ENCODE measurements around the gene BCCIP. TPM values are rescaled to one million over a fixed set of nuclear protein-coding genes. Genes with fewer than 3 reads are reported as not detected.

BCCIP gene
- 76.5 and 122 TPM in 2 replicates for total RNA-seq (ENCODE audit: low replicate concordance)

DNA sequence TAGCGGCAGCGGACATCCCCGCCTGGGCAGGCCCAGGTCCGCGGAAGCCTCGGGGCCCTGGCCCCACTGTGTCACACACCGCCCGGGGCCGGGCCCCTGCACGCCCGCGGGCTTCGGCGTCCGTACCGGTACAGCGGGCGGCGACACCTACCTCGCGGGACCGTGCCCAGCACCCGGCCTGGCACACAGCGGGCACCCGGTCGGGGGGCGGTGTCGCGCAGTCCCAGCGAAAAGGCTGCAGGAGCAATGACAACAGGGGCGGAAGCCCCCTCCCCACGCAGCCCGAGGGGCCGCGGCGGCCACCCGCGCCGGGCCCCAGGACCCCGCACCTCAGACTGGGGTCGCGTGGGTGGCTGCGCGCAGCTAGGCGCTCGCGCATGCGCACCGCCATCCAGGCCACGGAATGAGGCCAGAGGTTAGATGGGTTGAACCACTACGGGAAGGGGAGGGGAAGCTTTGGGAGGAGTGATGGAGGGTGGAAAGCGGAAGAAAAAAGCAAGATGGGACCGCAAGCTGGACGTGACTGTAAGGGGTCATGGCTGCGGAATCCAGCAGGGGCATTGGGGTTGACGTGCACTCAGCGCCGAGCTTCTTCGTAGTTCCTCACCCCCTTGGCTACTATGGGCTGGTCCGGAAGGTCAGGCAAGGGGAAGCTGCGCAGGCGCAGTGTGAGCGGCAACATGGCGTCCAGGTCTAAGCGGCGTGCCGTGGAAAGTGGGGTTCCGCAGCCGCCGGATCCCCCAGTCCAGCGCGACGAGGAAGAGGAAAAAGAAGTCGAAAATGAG is at the start of gene BCCIP, which contains the start of gene UROS:
Gene BCCIP (plus strand): TSS at position 669 of the 785 bp plus-strand sequence. CDS start 12 bp downstream, at position 681.
Gene UROS (minus strand): TSS at position 381 of the 785 bp plus-strand sequence. CDS start 6,759 bp downstream, outside the sequence.
- H3K9me3 ChIP-seq (ENCODE audit: low read depth): no peaks in the 10 kb centered on the region
- peaks cover 10% of the 10 kb centered on the region for H3K36me3 ChIP-seq
- H3K27me3 ChIP-seq: no peaks in the 10 kb centered on the region
- H3K79me2 ChIP-seq (ENCODE audit: low read depth): peaks cover 59% of the 10 kb centered on the region
- no peaks in the 10 kb centered on the region for H3F3A ChIP-seq (ENCODE audit: low read depth)
- peaks cover 21% of the 10 kb centered on the region for H4K20me1 ChIP-seq (ENCODE audit: low read depth)
- DNase-seq (ENCODE audit: low spot score): peak; percentile 97
- H3K27ac ChIP-seq: peak within 1 kb of the TSS; percentile 99
- Mint-ChIP-seq H3K4me3 (peak within 1 kb of the TSS; percentile 91), H3K36me3 (peaks cover 2% of the 10 kb centered on the region), H3K27ac (no peak within 1 kb of the TSS), H3K4me1 (peaks cover 8% of the 10 kb centered on the region), H3K9me3 (no peaks in the 10 kb centered on the region), H3K27me3 (ENCODE audit: insufficient read depth, low read depth) (no peaks in the 10 kb centered on the region)
- H3K9ac ChIP-seq: peak within 1 kb of the TSS; percentile 98
- H3K4me2 ChIP-seq: peak within 1 kb of the TSS; percentile 91
- TF ChIP-seq EZH2phosphoT487 (IDR thresholded peaks at IDR 0.05): no peak
- TF ChIP-seq, protein P1, sequence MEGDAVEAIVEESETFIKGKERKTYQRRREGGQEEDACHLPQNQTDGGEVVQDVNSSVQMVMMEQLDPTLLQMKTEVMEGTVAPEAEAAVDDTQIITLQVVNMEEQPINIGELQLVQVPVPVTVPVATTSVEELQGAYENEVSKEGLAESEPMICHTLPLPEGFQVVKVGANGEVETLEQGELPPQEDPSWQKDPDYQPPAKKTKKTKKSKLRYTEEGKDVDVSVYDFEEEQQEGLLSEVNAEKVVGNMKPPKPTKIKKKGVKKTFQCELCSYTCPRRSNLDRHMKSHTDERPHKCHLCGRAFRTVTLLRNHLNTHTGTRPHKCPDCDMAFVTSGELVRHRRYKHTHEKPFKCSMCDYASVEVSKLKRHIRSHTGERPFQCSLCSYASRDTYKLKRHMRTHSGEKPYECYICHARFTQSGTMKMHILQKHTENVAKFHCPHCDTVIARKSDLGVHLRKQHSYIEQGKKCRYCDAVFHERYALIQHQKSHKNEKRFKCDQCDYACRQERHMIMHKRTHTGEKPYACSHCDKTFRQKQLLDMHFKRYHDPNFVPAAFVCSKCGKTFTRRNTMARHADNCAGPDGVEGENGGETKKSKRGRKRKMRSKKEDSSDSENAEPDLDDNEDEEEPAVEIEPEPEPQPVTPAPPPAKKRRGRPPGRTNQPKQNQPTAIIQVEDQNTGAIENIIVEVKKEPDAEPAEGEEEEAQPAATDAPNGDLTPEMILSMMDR (IDR thresholded peaks at IDR 0.05): no peak
- no peak for TF ChIP-seq EZH2 (IDR thresholded peaks at IDR 0.05)
- H3K4me3 ChIP-seq: peak within 1 kb of the TSS; percentile 94
- peak within 1 kb of the TSS; percentile 100 for H2AFZ ChIP-seq (replicated peaks)
- peaks cover 8% of the 10 kb centered on the region for H3K4me1 ChIP-seq

DNA sequence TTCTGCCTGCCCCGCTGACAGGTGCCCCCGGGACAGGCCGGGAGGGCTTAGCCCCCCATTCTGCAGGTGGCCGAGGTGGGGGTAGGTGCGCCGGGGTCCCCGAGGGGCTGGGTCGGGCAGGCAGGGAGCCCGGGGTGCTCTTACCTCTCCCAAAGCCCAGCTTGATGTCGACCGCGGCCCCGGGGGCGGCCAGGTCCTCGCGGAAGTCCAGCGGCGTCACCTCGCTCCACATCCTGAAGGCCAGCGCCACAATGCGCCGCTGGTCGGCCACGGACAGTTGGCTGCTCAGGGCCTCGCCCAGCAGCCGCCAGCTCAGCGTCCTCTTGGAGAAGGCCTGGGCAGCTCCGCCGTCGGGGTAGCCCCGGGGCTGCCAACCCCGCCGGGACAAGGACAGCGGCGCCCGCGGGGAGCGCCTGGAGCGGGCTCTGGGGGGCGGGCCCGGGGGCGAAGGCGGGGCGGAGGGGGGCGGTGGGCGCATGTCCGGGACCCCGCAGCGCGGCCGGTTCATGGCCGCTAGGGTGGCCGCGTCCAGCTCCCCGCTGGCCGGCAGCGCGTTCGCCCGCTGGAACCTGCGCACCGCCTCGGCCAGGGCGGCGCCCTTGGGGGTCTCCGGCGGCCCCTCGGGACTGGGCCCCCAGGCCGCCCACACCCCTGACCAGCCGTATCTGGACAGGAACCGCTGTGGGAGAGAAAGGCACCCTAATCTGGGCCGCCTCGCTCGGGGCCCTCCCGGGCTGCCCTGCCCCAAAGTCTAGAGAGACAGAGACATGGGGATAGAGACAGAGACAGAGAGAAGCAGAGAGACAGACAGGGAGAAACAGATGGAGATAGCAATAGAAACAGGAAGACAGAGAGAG is 49.4 kb upstream of the BCCIP start:
- Histone ChIP-seq H4K20me1 (ENCODE audit: low read depth) (no peaks in the 10 kb centered on the region), H3F3A (ENCODE audit: low read depth) (no peaks in the 10 kb centered on the region), H3K9me3 (ENCODE audit: low read depth) (no peaks in the 10 kb centered on the region), H3K9ac (no peak overlapping the region), H2AFZ (replicated peaks) (no peak overlapping the region), H3K4me3 (no peak overlapping the region), H3K27me3 (no peaks in the 10 kb centered on the region), H3K27ac (no peak overlapping the region), H3K4me1 (no peaks in the 10 kb centered on the region), H3K36me3 (no peaks in the 10 kb centered on the region), H3K79me2 (ENCODE audit: low read depth) (no peaks in the 10 kb centered on the region), H3K4me2 (no peak overlapping the region)
- DNase-seq (ENCODE audit: low spot score): no peak
- no peak overlapping the region for H3K4me3 Mint-ChIP-seq
- H3K36me3 Mint-ChIP-seq: no peaks in the 10 kb centered on the region
- TF ChIP-seq EZH2 (IDR thresholded peaks at IDR 0.05) (no peak), EZH2phosphoT487 (IDR thresholded peaks at IDR 0.05) (no peak)
- TF ChIP-seq, protein P1 (IDR thresholded peaks at IDR 0.05): no peak
- H3K27me3 Mint-ChIP-seq (ENCODE audit: insufficient read depth, low read depth): peaks cover 7% of the 10 kb centered on the region
- H3K4me1 Mint-ChIP-seq: peaks cover 4% of the 10 kb centered on the region
- H3K27ac Mint-ChIP-seq: no peak overlapping the region
- H3K9me3 Mint-ChIP-seq: peaks cover 1% of the 10 kb centered on the region

DNA sequence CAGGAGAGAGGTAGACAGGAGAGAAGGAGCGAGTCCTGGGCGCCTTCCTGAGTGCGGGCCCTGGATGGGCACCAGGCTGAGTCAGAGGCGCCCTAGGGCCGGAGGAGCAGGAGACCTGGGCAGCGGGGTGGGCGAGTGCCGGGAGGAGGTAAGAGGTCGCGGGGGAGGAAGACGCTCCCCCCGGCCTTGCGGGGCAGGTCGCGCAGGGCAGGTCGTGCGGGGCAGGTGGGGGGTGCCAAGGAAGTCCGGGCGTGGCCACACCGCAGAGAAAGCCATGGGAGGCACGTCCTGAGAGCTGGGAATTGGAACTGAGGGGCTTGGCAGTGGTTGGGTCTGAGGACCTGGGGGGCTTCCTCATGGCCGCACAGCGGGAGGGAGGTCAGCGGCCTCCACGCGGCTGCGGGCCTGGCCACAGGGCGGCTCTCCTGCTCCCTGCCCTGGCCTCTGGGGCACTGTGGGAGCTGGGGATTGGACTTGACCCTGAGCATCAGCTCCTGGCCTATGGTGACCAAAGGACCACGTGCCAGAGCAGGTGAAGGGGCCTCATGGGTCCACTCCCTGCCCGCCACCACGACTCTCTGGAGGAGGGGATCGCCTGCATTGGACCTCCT is 48.7 kb upstream of the BCCIP start:
- H3F3A ChIP-seq (ENCODE audit: low read depth): no peaks in the 10 kb centered on the region
- H3K27me3 ChIP-seq: no peaks in the 10 kb centered on the region
- Mint-ChIP-seq H3K27ac (no peak overlapping the region), H3K4me1 (peaks cover 4% of the 10 kb centered on the region), H3K9me3 (peaks cover 6% of the 10 kb centered on the region), H3K4me3 (no peak overlapping the region), H3K36me3 (no peaks in the 10 kb centered on the region), H3K27me3 (ENCODE audit: insufficient read depth, low read depth) (peaks cover 7% of the 10 kb centered on the region)
- no peak overlapping the region for H2AFZ ChIP-seq (replicated peaks)
- H4K20me1 ChIP-seq (ENCODE audit: low read depth): no peaks in the 10 kb centered on the region
- no peak for DNase-seq (ENCODE audit: low spot score)
- no peak overlapping the region for H3K9ac ChIP-seq
- no peaks in the 10 kb centered on the region for H3K9me3 ChIP-seq (ENCODE audit: low read depth)
- no peaks in the 10 kb centered on the region for H3K79me2 ChIP-seq (ENCODE audit: low read depth)
- H3K4me2 ChIP-seq: no peak overlapping the region
- TF ChIP-seq EZH2phosphoT487 (IDR thresholded peaks at IDR 0.05) (no peak), EZH2 (IDR thresholded peaks at IDR 0.05) (no peak)
- TF ChIP-seq, protein P1 (IDR thresholded peaks at IDR 0.05): no peak
- no peaks in the 10 kb centered on the region for H3K36me3 ChIP-seq
- no peaks in the 10 kb centered on the region for H3K4me1 ChIP-seq
- no peak overlapping the region for H3K27ac ChIP-seq
- no peak overlapping the region for H3K4me3 ChIP-seq
